D341Med (cell line): ENCODE results near the gene GPR15LG.
A peak's percentile ranks its signal among the peaks of the same experiment; 100 is the strongest.
"Not testable (repeated sequence)": the region's sequence is repeated elsewhere in the genome, so short reads cannot be mapped to it uniquely, and the experiment has no call there.

Source experiments
- DNase-seq: peaks from one replicate; pipeline ENCODE4 v3.0.0; 2012; ENCODE audit warnings: low spot score

GPR15LG gene

GRCh38 chr10:84166620-84167288, 6.8 kb upstream of the GPR15LG start:
- DNase-seq: no peak

GRCh38 chr10:84167289-84167653, 6.3 kb upstream of the GPR15LG start:
- DNase-seq: not testable (repeated sequence)

DNA sequence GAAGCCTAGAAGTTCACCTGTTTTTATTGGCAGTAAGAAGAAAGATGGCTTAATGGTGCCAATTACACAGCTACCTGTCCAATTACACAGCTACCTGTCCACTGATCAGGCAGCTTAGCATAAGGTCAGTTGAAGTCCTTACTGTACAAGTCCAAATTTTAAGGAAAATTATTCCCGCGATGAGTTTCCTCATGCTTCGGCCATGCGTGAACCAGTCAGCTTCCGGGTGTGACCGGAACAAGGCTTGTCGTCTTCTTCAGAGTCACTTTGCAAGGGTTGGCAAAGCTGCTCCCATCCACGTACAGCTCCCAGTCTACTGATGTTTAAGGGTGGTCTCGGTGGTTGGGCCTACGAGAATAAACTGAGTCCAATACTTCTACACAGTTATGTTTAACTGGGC, 5.2 kb upstream of the GPR15LG start:
- DNase-seq: not testable (repeated sequence)

DNA sequence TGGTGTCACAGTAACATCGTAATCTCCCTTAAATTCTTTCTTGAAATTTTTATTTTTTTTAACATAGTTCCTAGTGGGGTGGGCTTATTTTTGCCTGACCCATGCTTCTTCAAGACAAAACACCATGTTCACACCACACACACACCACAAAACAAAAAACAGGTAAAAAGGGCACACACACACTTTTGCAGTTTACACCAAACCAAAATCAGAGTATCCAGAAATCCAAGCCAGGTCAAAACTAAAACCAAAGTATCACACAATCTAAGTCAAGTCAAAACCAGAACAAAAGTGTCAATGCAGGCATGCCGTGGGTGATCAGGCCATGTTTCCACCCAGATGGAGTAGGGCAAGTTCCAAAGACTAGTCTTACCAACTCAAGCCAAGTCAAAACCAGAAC, 2.4 kb upstream of the GPR15LG start:
- not testable (repeated sequence) for DNase-seq

DNA sequence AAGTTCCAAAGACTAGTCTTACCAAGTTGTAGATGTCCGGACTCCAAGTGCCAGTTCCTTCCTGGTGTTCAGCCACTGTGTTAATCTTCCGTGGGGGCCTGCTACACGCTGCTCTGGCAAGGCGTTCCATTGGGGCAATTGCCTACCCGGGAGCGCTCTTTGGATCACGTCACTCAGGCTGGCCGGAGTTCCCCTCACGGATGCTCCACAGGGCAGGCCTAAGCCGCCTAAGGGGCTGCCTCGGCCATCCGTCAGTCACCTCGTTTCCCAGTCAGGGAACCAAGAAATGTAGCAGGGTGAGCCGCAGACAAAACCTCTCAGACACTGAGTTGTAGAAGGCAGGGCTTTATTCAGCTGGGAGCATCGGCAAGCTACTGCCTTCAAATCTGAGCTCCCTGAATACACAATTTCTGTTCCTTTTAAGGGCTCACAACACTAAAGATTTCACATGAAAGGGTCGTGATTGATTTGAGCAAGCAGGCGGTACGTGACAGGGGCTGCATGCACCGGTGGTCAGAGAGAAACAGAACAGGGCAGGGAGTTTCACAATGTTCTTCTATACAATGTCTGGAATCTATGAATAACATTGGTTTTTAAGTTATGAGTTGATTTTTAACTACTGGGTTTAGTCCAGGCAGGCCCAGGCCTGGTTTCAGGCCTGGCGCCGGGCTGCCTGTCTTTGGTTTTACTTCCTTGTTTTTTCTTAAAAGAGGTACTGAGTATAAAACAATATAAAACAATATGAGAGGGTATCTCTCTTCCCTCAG, 1.7 kb upstream of the GPR15LG start:
- DNase-seq: not testable (repeated sequence)

GRCh38 chr10:84172467-84173356, 889 bp upstream of the GPR15LG start:
- no peak for DNase-seq

DNA sequence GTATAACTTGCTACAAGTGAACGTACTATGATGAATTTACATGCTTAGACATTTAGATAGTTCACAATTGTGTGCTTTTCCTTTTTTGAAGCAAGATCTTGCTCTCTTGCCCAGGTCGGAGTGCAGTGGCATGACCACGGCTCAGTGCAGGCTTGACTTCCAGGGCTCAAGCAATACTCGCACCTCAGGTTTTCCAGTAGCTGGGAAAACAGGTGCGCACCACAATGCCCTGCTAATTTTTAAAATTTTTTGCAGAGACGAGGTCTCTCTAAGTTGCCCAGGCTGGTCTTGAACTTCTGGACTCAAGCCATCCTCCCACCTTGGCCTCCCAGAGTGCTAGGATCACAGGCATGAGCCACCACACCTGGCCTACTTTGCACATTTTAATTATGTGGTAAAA, 1.8 kb downstream of the GPR15LG start:
- no peak for DNase-seq

DNA sequence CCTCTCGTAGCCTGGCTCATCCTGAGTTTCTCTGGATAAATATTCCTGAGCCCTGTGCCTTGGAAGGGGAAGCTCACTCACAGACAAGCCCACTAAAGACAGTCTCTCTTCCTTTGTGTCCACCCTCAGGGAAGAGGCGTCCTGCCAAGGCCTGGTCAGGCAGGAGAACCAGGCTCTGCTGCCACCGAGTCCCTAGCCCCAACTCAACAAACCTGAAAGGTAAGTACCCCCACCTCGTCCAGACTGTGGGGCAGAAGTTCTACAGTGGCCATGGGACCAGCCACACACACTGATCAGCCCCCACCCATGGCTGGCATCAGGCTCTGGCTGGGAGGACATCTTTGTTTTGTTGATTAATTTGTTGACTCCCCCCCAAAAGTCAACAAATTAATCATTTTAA, 2.8 kb downstream of the GPR15LG start:
- DNase-seq: no peak

DNA sequence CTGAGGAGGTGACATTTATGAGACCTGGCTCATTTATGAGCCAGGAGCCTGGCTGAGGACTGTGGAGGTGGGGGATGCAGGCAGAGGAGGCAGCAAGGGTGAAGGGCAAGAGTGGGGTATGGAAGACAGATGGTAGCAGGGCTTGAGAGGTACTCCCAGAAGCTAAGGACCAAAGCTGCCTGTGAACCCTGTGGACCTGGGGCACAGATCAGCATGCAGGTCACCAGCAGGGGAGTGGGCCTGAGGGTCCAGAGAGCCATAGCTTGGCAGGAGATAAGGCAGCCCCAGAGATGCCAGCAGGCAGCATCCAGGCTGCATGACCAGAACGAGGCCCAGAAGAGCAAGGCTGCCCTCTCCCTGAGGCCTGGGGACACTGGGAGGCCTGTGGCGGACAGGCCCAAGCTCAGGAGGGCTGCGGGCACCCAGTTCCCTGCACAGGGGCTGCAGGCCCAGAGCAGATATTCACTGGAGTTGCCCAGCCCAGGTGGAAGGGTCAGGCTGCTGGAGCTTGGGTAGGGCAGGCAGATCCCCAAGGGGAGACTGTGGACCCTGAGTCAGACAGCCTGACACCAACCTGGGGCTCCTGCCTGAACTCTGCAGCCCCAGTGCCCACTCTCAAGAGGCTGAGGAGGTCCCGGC, 3.4 kb downstream of the GPR15LG start:
- no peak for DNase-seq

DNA sequence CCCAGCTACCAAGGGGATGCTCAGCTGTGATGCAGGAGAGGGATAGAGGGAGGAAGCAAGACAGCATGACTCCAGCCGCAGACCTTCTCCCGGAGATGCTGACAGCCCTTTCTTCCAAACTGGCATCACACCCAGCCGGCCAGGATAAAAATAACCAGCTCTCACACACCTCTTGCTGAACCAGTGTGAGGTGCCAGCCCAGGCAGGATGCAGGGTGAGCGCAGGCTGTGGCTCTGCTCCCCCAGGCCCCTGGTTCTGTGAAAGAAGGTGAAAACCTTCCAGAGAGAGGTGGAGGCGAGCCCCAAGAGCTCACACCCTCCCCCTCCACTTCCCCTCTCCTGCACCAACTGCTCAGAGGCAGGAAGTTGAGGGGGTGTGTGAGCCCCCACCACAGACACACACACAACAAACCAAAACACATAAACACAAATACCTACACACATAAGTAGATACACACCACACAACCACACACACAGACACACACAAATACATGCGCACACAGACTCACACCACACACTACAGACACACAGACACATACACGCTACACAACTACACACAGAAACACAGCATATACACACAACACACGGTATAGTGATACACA, 4.0 kb downstream of the GPR15LG start:
- no peak for DNase-seq

DNA sequence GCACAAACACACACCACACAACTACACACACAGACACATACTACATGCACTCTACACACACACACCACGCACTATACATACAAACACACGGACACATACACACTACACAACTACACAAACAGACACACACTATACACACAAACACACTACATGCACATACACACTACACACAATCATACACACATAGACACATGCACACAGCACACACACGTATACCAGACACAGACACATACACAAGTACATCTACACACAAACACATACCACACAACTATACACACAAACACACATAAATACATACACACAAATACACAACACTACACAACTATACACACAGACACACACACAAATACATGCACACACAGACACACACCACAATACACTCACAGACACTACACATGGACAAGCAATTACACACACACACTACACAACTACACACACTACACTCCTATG, 4.6 kb downstream of the GPR15LG start:
- no peak for DNase-seq

- DNase-seq: peak; percentile 71
Observed at GRCh38 chr10:84179059-84179710, 5.6 kb downstream of the GPR15LG start.

- DNase-seq: not testable (repeated sequence)
Observed at GRCh38 chr10:84180386-84180785, 6.8 kb downstream of the GPR15LG start.

GRCh38 chr10:84181631-84182030, 8.0 kb downstream of the GPR15LG start:
- no peak for DNase-seq

DNA sequence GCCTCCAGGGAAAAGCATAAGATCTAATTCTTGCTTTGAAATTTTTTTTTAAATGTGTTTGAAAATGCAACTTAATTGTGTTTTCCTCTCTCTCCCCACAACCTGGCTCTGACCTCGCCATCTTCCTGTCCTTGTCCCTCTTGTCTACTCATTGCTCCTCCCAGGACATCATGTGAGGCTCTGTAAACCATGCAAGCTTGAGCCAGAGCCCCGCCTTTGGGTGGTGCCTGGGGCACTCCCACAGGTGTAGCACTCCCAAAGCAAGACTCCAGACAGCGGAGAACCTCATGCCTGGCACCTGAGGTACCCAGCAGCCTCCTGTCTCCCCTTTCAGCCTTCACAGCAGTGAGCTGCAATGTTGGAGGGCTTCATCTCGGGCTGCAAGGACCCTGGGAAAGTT, 10.9 kb downstream of the GPR15LG start:
- DNase-seq: no peak

DNA sequence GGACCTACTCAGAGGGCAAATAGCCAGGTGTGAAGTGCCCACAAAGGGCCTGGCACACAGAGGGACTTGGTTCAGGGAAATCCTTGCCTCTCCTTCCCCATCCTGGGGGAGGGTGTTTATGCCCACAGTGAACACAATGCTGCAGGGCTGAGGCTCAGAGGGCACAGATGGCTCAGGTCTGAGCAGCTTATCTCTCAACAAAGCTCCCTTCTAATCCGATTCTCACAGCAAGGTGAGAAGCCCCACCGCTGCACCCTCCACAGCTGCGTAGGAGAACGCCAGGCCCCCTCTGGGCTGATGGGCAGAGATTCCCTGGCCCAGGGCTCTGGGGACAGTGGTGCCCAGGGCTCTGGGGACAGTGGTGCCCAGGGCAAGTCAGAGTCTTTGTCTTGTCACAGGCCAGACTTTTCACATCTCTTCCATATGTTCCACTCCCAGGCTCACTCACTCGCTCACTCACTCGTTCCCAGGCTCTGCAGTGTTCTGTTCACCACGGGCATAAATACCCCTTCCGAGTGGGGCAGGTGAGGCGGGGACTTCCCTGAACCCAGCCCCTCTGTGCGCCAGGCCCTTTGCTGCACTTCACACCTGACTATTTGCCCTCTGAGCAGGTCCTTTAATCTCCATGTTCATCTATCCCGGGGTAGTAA, 12.1 kb downstream of the GPR15LG start:
- peak; percentile 81 for DNase-seq

GRCh38 chr10:84188815-84189214, 15.2 kb downstream of the GPR15LG start:
- no peak for DNase-seq

- DNase-seq: no peak
Observed at GRCh38 chr10:84190621-84191020, 17.0 kb downstream of the GPR15LG start.

GRCh38 chr10:84191106-84191505, 17.5 kb downstream of the GPR15LG start:
- DNase-seq: no peak

DNA sequence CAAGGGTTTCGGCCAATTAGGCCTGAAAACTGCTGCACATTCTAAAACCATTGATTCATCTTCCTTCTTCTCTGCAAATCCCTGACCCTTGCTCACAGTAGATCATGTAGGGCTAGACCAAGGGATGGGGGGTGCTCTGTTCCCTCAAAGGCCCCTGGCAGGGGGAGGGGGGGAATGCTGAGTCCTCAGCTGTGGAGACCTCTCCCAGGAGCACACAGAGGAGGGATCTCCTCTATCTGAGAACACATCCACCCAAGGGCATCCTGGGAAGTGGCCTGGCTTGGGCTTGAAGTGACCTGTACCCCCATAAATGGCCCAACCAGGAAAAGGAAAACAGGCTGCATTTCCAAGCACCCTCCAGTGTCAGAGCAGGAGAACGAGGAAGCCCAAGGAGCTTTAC, 19.7 kb downstream of the GPR15LG start:
- no peak for DNase-seq
